Heart left ventricle (tissue), 13 donors: ENCODE data around the gene LMTK3.

Experiments used
- POLR2A ChIP-seq, 2 donors: fragments of 450-650 bp; IDR thresholded peaks; one replicate each; pipeline ENCODE4 v1.6.1; 2017; ENCODE audit warnings: antibody characterized with exemption in 2 of 2, mild to moderate bottlenecking in 2 of 2, moderate library complexity in 2 of 2
- TF ChIP-seq, protein P1 (sequence below), 12 donors: fragments of 200-600 bp; sonication (generic) in 4 of 12; IDR thresholded peaks; one replicate each; pipeline versions ENCODE4 v1.5.0 to v1.8.0; 2018 to 2022; ENCODE audit warnings: antibody characterized with exemption in 12 of 12, mild to moderate bottlenecking in 5 of 12
- donor health status: ischemic (EF 13 %, LVEDD 7.1; RV severe dilation, severe dysfunction).
- donor health status: DM: no; HTN: yes; CAD: no.
- donor health status: DM: no; HTN: no; CAD: no.
- donor health status: ischemic (EF 25% LVEDD 6.9; RV normal size, moderate dysfunction).
- donor health status: ischemic (EF 25% LVEDD 5.7; RV mildly dilated, moderate dysfunction).
- donor health status: ischemic (EF 35%, LVEDD 5.7; RV mildly dilated, moderate dysfunction).
- donor health status: nonischemic (EF 11% LVEDD 7.7; RV severe dilation, severe dysfunction).
- donor health status: DM: yes; HTN: yes; CAD: no.
- donor health status: PGD.
- donor health status: ischemic (EF 29% LVEDD 5.4; RV normal size, mild dysfunction).
- donor health status: nonischemic (EF 23%, LVEDD 6.1; RV moderate dilation, normal function).

DNA sequence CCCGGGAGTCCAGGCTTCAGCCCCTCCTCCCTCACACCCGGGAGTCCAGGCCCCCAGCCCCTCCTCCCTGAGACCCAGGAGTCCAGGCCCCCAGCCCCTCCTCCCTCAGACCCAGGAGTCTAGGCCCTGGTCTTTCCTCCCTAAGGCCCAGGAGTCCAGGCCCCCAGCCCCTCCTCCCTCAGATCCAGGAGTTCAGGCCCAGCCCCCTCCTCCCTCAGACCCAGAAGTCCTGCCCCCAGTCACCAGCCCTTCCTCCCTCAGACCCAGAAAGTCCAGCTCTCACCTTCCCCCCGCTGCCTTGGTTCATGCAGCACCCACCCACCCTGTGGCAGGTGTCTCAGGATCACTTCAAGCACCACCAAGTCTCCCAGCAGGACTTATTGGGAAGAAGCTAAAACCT lies 28.3 kb downstream of the LMTK3 start:
- TF ChIP-seq, protein P1, sequence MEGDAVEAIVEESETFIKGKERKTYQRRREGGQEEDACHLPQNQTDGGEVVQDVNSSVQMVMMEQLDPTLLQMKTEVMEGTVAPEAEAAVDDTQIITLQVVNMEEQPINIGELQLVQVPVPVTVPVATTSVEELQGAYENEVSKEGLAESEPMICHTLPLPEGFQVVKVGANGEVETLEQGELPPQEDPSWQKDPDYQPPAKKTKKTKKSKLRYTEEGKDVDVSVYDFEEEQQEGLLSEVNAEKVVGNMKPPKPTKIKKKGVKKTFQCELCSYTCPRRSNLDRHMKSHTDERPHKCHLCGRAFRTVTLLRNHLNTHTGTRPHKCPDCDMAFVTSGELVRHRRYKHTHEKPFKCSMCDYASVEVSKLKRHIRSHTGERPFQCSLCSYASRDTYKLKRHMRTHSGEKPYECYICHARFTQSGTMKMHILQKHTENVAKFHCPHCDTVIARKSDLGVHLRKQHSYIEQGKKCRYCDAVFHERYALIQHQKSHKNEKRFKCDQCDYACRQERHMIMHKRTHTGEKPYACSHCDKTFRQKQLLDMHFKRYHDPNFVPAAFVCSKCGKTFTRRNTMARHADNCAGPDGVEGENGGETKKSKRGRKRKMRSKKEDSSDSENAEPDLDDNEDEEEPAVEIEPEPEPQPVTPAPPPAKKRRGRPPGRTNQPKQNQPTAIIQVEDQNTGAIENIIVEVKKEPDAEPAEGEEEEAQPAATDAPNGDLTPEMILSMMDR (IDR thresholded peaks at IDR 0.05) = no peak
- no peak for TF ChIP-seq POLR2A (IDR thresholded peaks at IDR 0.05)
